ENCODE results near the gene ALDH6A1. TPM values are rescaled to one million over a fixed set of nuclear protein-coding genes. Genes with fewer than 3 reads are reported as not detected.

The ALDH6A1 gene
- total RNA-seq, 1 donor from 2014 or later: 67.2 TPM

DNA sequence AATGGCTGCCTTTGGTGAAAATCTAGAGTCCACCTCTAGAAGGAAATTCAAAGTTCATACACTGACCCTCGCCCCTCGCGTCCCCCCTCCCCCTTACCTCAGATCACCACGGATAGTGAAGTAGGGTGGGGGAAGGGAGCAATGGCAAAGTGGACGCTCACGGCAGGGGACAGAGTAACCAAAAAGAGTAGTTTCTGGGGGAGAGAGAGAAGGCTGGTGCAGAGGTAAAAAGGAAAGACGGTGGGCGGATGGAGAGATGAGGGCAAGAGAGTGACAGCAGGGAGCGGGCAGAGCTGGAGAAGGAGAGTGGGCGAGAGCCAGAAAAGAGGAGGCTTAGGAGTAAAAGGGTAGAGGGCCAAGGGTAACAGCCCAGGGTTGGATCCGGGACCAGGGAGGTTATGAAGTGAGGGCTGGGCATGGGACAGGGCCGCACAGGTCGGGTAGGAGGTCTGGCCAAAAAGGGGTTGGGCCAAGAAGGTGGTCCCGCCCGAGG, 423 bp downstream of the ALDH6A1 start:
- H3K4me1 Mint-ChIP-seq (ENCODE audit: unreplicated experiment): peaks cover 23% of the 10 kb centered on the region
- no peak for DNase-seq (ENCODE audit: extremely low spot score, unreplicated experiment)
- H3K9me3 Mint-ChIP-seq: no peaks in the 10 kb centered on the region
- H3K36me3 Mint-ChIP-seq: no peaks in the 10 kb centered on the region
- peak overlapping the region; percentile 99 for H3K4me3 Mint-ChIP-seq
- H3K27ac Mint-ChIP-seq: peak overlapping the region; percentile 97
- no peak for TF ChIP-seq CTCF (conservative IDR thresholded peaks at IDR 0.05)
- H3K27me3 Mint-ChIP-seq: no peaks in the 10 kb centered on the region

- H3K9me3 Mint-ChIP-seq: no peaks in the 10 kb centered on the region
- H3K27me3 Mint-ChIP-seq: no peaks in the 10 kb centered on the region
- peak overlapping the region; percentile 99 for H3K4me3 Mint-ChIP-seq
- no peak for TF ChIP-seq CTCF (conservative IDR thresholded peaks at IDR 0.05)
- DNase-seq (ENCODE audit: extremely low spot score, unreplicated experiment): no peak
- no peaks in the 10 kb centered on the region for H3K36me3 Mint-ChIP-seq
- peak overlapping the region; percentile 97 for H3K27ac Mint-ChIP-seq
- H3K4me1 Mint-ChIP-seq (ENCODE audit: unreplicated experiment): peaks cover 23% of the 10 kb centered on the region
These were observed 1.1 kb downstream of the ALDH6A1 start for GRCh38 chr14:74083161-74083560.

GRCh38 chr14:74081491-74081890, 2.8 kb downstream of the ALDH6A1 start:
- H3K4me1 Mint-ChIP-seq (ENCODE audit: unreplicated experiment): peaks cover 29% of the 10 kb centered on the region
- peak overlapping the region; percentile 26 for H3K4me3 Mint-ChIP-seq
- H3K9me3 Mint-ChIP-seq: no peaks in the 10 kb centered on the region
- no peak for TF ChIP-seq CTCF (conservative IDR thresholded peaks at IDR 0.05)
- H3K27ac Mint-ChIP-seq: no peak overlapping the region
- H3K27me3 Mint-ChIP-seq: no peaks in the 10 kb centered on the region
- no peaks in the 10 kb centered on the region for H3K36me3 Mint-ChIP-seq
- no peak for DNase-seq (ENCODE audit: extremely low spot score, unreplicated experiment)

DNA sequence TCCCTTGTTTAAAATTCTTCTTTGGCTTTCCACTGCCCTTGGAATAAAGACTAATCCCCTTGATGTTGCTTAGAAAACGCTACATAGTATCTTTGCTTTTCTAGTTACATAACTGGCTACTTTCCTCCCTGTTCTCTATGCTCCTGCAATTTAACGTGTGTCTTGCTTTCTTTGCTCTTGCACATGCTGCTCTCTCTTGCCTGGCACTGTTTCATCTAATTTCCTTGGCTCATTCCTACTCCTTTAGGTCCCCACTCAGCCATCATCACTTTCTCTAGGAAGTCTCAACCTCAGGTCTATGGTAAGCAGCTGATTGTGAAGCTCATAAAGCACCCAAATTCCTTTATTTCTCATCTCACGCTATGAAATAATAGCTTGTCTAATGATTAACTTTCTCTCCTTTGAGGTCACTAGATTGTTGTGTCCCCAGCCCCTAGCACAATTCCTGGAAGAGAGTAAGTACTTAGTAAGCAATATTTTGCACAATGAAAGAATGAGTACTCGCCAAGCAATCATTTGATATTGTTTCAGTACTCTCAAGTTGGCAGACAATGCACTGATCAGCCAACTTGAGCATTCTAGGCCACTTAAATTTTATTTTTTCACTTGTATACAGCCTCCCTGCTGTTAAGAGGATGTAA, 3.3 kb downstream of the ALDH6A1 start:
- peaks cover 29% of the 10 kb centered on the region for H3K4me1 Mint-ChIP-seq (ENCODE audit: unreplicated experiment)
- no peak for TF ChIP-seq CTCF (conservative IDR thresholded peaks at IDR 0.05)
- H3K36me3 Mint-ChIP-seq: no peaks in the 10 kb centered on the region
- no peak for DNase-seq (ENCODE audit: extremely low spot score, unreplicated experiment)
- H3K27ac Mint-ChIP-seq: no peak overlapping the region
- H3K4me3 Mint-ChIP-seq: peak overlapping the region; percentile 15
- no peaks in the 10 kb centered on the region for H3K9me3 Mint-ChIP-seq
- H3K27me3 Mint-ChIP-seq: no peaks in the 10 kb centered on the region

DNA sequence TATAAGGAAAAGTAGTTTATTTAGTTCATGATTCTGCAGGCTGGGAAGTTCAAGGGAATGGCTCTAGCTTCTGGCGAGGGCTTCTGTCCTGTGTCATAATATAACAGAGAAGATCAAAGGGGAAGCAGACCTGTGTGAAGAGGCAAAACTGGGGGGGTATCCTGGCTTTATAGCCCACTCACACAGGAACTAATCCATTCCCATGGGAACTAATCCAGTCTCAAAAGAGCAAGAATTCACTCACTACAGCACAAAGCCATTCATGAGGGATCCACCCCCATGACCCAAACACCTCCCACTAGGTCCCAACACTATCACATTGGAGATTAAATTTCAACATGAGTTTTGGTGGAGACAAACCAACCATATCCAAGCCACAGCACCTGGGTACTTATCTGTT, 6.9 kb downstream of the ALDH6A1 start:
- TF ChIP-seq CTCF (conservative IDR thresholded peaks at IDR 0.05): no peak
- H3K27ac Mint-ChIP-seq: no peak overlapping the region
- no peak for DNase-seq (ENCODE audit: extremely low spot score, unreplicated experiment)
- H3K9me3 Mint-ChIP-seq: no peaks in the 10 kb centered on the region
- H3K4me3 Mint-ChIP-seq: no peak overlapping the region
- H3K27me3 Mint-ChIP-seq: no peaks in the 10 kb centered on the region
- H3K36me3 Mint-ChIP-seq: no peaks in the 10 kb centered on the region
- H3K4me1 Mint-ChIP-seq (ENCODE audit: unreplicated experiment): peaks cover 20% of the 10 kb centered on the region
